Superior temporal gyrus (tissue), 1 donor: Measurements from ENCODE around the gene KLRC1.
"Not testable (repeated sequence)": the region's sequence is repeated elsewhere in the genome, so short reads cannot be mapped to it uniquely, and the experiment has no call there.

Experiments used
- DNase-seq: peaks from one replicate; pipeline ENCODE4 v3.0.0-alpha.2; 2016; ENCODE audit errors: extremely low spot score

KLRC1 gene

GRCh38 chr12:10422159-10422558 lies 31.0 kb downstream of the KLRC1 start:
- DNase-seq: not testable (repeated sequence)

- DNase-seq: not testable (repeated sequence)
Observed at GRCh38 chr12:10420334-10420733, 32.8 kb downstream of the KLRC1 start, which contains the start of gene KLRC3. Gene KLRC3 (minus strand): TSS chr12:10420595. CDS start chr12:10420550, 45 bp downstream.

GRCh38 chr12:10409392-10409791 lies 43.8 kb downstream of the KLRC1 start, which contains the start of gene KLRC4:
Gene KLRC4 (minus strand): TSS chr12:10409757. CDS start chr12:10409575, 182 bp downstream.
- no peak for DNase-seq

- DNase-seq: no peak
Observed at GRCh38 chr12:10408842-10409241, 44.3 kb downstream of the KLRC1 start.

- no peak for DNase-seq
Observed at GRCh38 chr12:10406725-10407124, 46.5 kb downstream of the KLRC1 start.

GRCh38 chr12:10405294-10405693 lies 47.9 kb downstream of the KLRC1 start:
- no peak for DNase-seq

- no peak for DNase-seq
Observed at GRCh38 chr12:10404798-10405197, 48.4 kb downstream of the KLRC1 start.

GRCh38 chr12:10400829-10401228 lies 52.3 kb downstream of the KLRC1 start:
- no peak for DNase-seq

GRCh38 chr12:10398168-10398567 lies 55.0 kb downstream of the KLRC1 start:
- DNase-seq: no peak

GRCh38 chr12:10397296-10397695 lies 55.9 kb downstream of the KLRC1 start:
- no peak for DNase-seq

GRCh38 chr12:10396176-10396575 lies 57.0 kb downstream of the KLRC1 start:
- DNase-seq: not testable (repeated sequence)
